CD4-positive, alpha-beta T cell treated with Interleukin-10 for 1 hour (primary cell): ENCODE results near the gene CENPM.

ENCODE experiments used
- DNase-seq: peaks from one replicate; pipeline ENCODE4 v3.0.0-alpha.2; 2020

CENPM gene

DNA sequence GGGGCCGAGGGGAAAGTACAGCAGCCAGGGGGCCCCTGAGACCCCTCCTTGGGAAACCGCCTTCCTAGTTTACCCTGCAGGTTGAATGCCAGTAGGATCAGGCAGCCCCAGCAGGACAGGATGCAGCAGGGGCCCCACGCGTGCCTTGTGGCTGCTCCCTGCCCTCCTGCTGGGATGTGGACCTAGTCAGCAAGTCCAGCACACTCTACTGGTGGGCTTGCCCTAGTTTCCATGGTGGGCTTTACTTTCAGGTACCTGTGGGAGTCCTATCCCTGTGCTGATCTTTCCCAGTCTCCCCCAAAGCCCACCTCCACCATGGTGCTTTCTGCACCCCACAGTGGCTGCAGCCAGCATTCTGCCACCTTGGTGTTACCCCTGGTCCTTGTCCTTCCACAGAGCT lies 54.2 kb downstream of the CENPM start:
- DNase-seq, result no peak

- DNase-seq, result no peak
Measured at GRCh38 chr22:41891407-41891806, 55.5 kb downstream of the CENPM start.
